Fibroblast of the conjunctiva (primary cell): ENCODE measurements around the gene KRT6B.
"Not testable (repeated sequence)": the region's sequence is repeated elsewhere in the genome, so short reads cannot be mapped to it uniquely, and the experiment has no call there.

Experiments used
- DNase-seq: peaks from one replicate; pipeline ENCODE4 v3.0.0-alpha.2; 2010; ENCODE audit warnings: low read depth

The KRT6B gene

DNA sequence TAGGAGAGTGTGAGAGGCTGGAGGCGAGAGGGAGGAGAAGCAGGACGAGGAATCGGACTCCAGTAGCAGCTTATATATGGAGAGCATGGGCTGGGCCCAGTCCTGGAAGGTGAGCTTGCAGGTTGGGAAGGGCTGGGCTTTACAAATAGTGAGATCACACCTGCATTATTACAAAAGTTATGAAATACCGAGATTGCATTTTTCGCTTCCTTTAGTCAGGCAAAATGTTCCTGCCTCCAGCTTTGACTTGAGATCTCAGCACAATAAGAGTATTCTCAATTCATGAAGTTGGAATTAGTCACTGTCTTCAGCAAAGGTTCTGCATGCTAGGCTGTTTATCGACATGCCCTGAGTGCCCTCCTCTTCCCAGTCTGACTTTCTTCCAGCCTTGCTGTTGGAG, at the start of gene KRT6B:
TSS of gene KRT6B (minus strand) at position 46 of the 400 bp plus-strand sequence. CDS start 68 bp downstream, outside the sequence.
- DNase-seq = no peak

DNA sequence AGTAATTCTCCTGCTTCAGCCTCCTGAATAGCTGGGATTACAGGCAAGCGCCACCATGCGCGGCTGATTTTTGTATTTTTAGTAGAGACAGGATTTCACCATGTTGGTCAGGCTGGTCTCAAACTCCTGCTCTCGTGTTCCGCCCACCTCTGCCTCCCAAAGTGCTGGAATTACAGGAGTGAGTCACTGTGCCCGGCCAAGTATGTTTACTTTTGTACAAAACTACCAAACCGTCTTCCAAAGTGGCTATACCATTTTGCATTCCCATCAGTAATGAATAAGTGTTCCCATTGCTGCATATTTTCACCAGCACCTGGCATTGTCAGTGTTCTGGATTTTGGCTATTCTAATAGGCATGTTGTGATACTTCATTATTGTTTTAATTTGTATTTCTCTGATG, 49.5 kb upstream of the KRT6B start:
- DNase-seq = no peak

DNA sequence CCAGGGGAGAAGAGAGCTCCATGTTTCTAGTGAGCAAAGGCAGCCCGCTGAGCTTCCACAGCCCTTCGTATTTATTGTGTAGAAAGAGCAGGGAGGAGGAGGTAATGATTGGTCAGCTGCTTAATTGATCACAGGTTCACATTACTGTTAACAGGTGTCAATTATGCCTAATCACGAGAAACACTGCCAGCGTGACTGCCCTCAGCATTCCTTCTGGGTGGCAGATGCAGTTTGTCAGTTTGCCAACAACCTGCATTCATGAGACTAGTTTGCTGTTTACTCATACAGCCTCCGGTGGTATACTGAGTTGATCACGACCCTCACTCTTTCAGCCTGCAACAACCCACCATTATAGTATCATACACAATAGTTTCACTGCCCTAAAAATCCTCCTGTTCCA, 48.6 kb upstream of the KRT6B start:
- not testable (repeated sequence) for DNase-seq

DNA sequence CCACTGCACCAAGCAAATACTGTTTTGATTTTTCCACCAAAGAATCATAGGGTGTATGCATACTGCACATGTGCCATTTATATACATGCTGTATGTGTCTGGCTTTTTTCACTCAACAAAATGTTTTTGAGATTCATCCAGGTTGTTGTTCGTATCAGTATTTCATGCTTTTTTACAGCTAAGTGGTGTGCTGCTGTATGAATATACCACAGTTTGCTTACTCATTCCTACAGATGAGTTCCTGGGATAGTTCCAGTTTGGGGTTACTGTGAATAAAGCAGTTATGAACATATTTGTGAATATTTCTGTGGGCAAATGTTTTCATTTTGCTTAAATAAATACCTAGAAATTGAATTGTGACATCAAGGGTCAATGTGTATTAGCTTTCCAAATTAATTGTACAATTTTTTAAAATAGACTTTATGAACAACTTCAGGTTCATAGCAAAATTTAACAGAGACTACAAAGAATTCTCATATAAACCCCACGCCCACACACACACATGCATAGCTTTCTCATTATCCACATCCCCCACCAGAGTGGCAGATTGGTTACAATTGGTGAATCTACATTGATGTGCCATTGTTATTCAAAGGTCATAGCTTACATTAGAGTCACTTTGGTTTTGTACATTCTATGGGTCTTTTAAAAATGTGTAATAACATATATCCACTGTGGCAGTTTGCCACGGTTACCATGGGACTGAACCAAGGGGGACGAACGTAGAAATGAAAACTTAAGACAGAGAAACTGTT, 48.0 kb upstream of the KRT6B start:
- no peak for DNase-seq

DNA sequence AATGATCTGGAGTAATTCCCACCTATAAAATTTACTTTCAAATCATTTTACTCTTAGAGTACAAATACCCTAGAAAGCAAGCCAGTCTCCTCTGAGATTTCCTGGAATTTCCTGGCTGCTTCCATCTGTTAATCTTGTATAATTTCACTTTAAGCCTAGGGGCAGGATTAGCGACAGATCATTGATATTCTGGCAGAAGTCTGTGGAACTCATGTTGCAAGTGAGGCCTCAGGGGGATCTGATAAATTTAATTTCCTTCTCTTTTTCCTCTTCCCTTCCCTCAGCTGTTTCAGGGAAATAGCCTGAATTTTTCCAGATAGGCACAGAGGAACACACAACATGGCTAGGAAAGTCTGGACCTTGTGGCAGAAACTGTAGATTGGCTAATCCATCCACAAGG, 47.0 kb upstream of the KRT6B start:
- DNase-seq = no peak

DNA sequence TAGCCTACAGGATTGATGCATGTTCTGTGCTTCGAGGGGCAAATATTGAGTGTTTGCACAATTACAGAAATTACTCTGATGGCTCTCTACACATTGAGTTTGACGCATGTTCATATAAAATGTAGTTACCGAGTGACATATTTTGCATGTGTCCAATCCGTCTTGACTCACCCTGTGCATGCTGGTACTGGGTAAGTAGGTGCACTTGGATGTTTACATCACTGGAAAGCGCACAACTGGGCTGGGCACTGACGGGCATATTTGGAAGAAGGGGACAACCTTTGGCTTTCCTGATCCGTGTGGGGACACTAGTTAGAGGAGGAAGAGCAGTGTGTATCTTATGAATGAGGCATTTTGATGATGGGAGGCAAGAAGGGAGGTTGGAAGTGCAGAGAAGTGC, 46.0 kb upstream of the KRT6B start:
- no peak for DNase-seq

DNA sequence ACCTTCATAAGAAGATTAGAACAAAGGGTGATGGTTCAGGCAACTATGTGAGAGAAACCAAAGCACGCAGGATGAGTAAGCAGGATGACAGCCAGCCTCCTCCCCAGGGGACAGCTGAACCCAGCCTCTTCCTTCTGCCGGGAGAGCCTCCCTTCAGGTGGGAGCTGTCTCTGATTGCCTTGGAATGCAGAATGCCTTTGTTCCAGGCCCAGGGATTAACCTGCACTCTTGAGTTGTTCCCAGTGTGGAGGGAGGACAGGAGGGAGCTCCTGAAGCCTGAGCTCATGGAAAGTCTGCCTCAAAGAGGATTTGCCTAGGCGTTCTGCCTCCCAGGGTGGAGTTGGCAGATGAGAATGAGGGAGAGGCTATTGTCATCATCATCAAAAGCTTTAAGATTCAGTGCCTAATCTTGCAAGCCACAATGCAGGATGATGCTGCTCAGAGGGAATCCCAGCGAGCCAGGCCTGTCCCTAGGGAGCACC, 44.7 kb upstream of the KRT6B start:
- DNase-seq = no peak

DNA sequence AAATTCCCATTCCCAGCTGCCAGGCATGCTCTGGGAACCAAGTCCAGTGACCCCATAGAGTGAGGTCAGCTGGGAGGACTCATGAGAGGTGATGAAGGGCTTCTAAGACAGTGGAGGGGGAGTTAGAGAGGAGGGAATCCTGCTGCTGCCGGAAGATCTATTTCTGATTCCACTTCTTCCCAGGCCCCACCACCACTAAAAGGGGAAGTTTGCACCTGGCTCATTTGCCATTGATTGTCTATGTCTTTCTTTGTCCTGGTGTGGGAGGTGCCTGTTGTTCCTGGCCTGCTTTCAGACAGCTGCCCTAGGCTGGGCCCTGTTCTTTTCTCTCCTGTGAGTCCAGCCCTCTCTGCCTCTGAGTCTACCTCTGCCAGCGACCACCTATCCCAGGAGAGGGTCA, 44.1 kb upstream of the KRT6B start:
- DNase-seq = no peak

DNA sequence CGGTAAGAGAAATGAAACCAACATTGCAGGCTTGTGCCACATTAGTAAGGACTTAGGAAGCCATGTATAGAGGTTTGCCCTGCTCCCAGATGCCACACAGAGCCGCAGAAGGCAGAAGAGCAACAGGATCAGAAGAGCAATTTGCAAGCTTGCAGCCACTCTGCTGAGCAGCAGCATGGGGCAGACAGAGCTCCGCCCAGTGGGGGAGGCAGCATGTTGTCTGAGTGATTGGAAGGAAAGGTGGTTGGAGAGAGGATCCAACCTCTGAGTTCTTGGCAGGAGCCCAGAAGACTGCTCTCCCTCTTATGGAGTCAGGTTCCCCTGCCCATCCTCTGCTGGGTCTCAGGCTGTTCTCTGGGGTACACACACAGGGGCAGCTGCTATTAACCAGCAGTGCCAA, 43.4 kb upstream of the KRT6B start:
- DNase-seq = no peak

DNA sequence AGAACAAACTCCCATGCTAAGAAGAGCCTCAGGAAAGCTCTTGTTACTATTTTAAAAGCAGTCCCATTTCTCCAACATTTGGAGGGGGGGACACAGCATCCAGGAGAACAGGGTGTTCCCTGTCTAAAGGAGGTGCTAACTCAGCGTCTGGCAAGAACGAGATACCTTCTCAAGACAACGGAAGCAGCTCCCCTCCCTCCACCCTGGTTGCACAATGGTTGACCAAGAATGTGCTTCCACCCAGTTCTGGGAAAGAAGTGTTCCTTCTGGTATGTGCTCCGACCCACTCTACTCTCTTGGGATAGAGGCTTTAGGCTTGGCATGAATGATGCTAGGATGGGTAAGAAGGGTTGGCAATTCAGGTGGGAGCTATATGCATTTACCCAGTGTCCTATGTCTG, 42.6 kb upstream of the KRT6B start:
- DNase-seq = no peak

DNA sequence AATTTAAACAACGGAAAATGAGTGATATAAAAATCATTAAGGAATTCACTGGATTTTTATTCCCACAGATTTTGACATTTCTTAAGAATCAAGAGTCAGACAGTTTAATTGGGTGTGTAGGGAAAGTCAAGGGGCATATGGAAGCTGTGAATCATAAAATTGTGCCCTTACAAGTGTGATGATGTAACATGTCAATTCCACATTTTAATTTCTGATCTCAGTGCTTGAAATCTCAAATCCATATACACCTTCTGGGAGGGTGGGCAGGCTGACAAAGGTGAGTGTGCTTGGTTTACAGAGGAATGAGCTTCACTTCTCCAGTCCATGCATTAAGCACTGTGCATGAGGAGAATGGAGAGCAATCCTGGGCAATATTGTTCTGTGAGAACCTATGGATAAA, 42.2 kb upstream of the KRT6B start:
- DNase-seq = no peak

DNA sequence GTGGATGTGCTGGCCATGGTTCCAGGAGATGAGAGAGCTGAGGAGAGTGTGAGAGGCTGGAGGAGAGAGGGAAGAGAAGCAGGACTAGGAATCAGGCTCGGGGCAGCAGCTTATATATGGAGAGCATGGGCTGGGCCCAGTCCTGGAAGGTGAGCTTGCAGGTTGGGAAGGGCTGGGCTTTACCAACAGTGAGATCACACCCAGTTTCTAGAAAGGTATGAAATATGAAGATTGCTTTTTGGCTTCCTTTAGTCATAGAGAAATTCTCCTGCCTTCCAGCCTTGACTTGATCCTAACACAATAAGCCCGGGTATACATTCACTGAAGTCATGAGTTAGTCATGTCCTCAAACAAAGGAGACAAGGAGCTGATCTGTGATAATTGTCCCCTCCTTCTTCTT, 41.2 kb upstream of the KRT6B start, which contains the start of gene KRT6A:
TSS of gene KRT6A (minus strand) at position 86 of the 400 bp plus-strand sequence. CDS start at position 17, 69 bp downstream.
- DNase-seq = no peak

DNA sequence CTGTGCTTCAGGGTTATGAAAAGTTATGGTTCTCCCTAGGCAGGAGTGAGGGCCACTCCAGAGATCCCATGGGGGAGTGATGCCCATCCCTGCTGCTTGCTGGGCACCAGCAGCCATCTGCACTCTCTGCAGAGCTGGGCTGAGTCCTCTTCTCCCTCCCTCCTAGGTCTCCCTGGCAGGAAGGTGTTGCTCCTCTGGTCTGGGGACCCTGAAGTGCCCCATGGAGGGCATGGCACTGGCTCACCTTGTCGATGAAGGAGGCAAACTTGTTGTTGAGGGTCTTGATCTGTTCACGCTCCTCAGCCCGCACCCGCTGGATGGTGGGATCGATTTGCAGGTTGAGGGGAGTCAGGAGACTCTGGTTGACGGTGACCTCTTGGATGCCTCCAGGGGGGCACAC, 40.5 kb upstream of the KRT6B start:
- DNase-seq = not testable (repeated sequence)

DNA sequence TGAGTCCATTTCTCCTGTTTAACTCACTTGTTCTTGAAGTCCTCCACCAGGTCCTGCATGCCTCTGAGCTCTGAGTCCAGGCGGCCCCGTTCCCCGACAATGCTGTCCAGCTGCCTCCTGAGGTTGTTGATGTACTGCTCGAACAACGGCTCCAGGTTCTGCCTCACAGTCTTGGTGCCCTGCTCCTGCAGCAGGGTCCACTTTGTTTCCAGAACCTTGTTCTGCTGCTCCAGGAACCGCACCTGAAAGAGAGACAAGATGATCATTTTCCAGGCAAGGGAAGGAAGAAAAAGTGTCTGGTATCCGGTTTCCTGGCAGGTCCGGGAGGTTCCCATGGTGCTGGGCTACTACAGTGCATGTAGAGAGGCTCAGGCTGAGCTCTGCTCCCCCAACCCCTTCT, 39.5 kb upstream of the KRT6B start:
- DNase-seq = not testable (repeated sequence)

DNA sequence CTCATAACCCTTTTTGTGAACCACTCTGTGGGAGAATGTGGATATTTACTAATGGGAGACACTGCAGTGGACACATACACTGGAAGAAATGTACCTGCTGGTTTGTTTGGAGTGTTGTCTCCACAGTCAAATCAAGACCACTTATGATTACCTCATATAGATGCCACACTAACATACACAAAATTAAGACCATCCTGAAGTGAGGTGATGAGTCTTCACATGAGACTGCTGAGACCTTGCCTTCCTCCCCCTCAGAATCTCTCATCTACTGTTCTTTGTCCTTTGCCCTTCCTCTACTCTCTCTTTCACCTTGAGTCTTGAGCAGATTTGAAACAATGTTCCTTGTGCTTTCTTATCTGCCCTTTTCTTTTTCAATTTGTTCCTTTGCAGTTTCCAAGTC, 36.8 kb upstream of the KRT6B start:
- no peak for DNase-seq

DNA sequence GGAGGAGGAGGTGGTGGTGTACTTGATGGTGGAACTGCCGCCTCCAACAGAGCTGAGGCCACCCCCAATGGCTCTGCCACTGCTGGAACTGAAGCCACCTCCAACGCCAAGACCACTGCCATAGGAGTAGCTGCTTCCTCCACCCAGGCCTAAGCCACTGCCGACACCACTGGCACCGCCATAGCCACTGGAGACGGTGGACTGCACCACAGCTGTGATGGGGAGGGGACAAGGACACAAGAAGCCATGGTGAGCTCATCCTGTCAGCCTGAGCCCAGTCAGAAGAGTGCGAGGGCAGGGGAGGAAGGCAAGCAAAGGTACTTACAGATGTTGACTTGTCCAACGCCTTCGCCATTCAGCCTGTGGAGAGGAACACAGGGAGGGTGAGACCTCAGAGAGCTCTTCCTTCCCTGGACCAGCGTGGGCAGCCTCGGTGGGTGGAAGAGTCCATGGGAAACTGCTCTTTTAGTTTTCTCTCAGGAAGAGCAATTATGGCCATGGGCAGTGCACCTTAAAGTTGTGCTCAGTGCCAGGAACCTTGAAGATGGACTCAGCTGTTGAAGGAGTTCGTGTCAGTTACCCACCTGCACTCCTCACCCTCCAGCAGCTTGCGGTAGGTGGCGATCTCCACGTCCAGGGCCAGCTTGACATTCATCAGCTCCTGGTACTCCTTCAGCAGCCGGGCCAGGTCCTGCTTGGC, 35.9 kb upstream of the KRT6B start:
- not testable (repeated sequence) for DNase-seq

DNA sequence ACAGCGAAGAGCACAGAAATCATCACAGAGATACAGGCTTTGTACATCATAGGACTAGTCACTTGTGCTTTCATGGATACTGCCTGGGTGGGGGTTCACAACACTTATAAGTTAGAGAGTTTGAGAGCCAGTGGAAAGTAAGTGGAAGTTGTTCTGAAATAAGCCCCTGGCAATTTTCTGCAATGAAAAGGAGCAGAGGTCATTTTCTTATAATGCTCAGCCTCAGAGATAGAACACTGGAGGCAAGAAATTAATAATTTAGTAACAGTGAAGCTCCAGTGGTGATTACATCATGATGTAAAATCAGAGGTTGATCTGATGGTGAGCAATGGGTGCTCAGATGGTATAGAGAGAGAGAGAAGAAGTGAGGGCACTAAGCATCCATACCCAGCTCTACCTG, 35.3 kb upstream of the KRT6B start:
- no peak for DNase-seq

DNA sequence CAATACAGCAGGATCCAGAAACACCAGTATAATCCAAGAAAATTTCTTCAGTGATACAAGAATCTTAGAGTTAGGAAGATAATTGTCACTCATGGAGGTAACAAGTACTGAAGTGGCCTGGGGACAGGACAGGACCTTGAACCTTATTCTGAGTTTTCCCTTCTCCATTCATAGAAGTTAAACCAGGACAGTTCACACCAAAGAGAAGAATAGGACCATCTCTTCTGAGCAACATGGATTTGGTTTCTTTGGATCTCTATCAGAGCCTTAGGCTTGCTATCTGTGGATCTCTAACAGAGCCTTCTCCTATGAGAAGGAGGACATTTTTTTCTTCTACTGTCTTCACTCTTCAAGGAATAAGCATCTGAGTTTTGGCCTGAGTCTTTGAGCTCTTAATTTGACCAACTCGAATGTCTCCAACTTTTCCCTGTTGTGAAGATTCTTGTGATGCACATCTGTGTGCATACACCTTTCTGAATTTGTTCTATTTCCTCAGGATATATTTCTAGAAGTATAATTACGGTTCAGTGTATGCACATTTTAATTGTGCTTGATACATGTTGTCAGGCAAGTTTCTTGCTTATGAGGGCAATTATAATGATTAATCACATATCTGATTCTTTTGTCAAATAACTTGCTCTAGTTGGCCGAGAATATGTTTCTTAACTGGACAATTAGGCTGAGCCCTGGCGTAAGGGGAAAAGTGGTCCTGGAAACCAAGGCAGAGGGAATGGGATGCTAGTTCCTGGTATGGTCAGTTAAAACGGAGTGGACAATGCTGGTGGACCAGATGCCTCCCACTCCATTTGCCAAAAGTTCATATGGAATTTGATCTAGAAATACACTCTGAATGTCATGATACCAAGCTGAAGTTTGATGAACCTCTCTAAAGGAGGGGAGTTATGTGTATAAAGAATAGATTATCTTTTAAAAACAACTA, 34.5 kb upstream of the KRT6B start:
- no peak for DNase-seq

DNA sequence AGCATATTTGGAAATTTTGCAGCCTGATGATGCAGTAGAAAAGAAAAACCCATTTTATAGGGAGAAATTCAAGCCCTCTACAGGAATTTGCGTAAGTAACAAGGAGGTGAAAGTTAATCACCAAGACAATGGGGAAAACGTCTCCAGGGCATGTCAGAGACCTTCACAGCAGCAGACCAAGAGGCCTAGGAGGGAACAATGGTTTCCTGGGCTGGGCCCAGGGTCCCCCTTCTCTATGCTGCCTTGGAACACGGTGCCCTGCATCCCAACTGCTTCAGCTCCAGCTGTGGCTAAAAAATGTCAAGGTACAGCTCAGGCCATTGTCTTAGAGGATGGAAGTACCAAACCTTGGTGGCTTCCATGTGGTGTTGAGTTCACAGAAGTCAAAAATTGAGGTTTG, 28.1 kb upstream of the KRT6B start:
- DNase-seq = no peak

DNA sequence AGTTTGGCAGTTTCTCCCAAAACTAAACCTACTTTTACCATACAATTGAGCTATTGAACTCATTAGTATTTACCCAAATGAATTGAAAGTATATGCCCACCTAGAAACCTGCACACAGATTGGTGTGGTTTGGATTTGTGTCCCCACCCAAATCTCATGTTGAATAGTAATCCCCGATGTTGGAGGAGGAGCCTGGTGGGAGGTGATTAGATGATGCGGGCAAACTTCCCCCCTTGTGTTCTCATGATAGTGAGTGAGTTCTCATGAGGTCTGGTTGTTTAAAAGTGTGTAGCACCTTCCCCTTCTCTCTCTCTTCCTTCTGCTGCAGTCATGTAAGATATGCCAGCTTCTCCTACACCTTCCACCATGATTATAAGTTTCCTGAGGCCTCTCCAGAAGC, 25.7 kb upstream of the KRT6B start:
- DNase-seq = no peak

DNA sequence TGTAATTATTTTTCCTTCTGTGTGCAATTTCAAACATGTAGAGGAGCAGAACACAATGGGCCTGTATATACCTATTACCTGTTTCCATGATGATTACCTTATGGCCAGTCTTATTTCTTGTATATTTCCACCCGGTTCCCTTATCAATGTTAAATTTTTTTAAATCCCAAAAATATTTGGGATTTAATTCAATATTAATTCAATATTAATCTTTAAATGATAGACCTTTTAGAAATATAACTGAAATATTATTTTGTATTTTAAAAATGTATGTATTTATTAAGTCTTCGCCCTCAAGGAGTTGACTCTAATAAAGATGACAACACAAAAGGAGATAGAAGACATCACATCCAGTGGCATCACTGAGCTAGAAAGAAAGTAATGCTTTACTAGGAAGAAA, 22.3 kb upstream of the KRT6B start:
- no peak for DNase-seq

DNA sequence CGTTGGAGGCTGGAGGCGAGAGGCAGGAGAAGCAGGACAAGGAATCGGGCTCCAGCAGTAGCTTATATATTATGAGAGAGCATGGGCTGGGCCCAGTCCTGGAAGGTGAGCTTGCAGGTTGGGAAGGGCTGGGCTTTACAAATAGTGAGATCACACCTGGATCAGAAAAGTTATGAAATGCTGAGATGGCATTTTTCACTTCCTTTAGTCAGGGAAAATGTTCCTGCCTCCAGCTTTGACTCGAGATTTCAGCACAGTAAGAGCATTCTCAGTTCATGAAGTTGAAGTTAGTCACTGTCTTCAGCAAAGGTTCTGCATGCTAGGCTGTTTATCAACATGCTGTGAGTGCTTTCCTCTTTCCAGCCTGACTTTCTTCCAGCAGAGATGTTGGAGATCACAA, 21.8 kb upstream of the KRT6B start, which contains the start of gene KRT6C:
TSS of gene KRT6C (minus strand) at position 38 of the 400 bp plus-strand sequence. CDS start 68 bp downstream, outside the sequence.
- no peak for DNase-seq
